G401.6 (cell line): ENCODE data around the gene NT5C1A.

Experiments
- FAIRE-seq: peaks from 2 replicates; lab custom pipeline; 2012; peaks lifted over from hg19 to GRCh38; lab: Jason Lieb, UNC

The NT5C1A gene

DNA sequence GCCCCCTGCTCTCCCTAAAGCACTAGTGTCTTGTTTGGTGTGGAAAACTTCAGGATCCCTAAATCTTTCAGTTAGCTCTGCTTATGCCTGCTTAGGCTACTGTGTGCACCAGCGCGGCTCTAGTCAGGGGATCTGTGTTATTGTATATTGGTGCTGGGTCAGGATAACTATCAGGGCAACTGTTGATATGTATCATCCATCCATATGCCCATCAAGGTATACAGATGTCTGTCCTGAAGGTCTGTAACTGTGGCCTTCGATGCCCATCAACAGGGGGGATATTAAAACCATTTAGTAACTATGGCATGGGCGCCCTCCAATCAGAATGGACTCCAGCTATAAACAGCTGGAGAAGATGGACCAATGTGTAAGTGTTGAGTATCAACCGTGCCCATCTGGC lies 12.4 kb downstream of the NT5C1A start:
- no peak for FAIRE-seq

DNA sequence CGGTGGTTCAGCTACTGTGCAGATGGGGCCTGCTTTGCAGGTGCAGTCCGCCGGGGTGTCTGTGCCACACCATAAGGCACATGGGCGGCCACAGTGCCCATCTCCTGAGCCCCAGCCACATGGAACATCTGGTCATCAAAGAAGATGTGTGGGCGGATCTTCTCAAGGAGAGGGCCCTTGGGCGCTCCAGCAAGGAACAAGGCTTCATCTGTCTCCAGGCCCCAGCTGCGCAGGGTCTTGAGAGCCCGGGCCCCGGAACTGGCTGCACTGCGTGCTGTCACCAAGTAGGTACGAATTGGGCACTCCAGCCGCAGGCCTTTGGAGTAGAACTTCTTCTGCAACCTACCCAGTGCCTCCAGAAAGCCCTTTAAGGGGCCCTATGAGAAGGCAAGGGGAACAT lies 12.8 kb downstream of the NT5C1A start:
- no peak for FAIRE-seq

DNA sequence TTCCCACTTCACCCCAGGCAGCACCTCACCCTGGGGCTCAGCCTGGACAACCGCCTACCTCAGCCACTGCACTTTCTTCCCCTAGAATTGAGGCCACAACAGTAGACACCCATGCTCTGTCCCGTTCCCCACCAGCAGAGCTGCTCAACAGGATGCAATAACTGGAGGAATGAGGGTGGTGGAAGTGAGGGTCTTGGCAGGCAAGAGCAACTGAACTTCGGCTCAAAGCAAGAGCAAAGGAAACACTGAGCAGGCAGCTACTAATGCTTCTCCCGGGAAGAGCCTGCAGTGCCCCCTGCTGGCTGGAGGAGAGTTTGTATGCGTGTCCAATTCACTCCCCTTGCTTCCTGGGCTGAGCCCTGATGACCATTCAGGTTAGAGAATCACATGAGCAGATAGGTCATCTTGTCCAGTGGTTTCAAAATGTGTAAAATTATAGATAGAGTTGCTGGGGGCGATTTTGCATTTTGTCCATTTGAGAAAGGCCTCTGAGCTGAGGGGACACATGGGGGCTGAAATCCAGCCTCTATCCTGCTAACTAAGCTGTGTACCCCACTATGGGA lies 13.9 kb downstream of the NT5C1A start:
- no peak for FAIRE-seq

DNA sequence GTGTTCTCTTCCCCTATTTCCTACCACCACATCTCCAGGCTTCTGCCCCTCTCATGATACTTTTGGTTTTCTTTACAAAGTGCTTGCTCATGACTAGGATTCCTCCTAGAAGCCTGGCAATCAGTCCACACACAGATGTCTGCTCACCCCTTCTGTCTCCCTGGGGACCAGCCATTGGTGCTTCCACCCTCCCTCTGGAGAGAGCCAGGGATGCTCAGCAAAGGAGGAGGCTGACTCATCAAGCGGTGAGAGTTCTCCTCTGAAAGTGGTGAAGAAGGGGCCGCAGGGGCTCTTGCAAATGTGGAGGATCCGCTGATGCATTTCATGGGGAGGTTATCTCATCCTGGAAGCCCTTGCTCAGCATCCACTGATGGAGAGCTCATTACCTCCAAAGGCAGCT lies 14.5 kb downstream of the NT5C1A start:
- no peak for FAIRE-seq

DNA sequence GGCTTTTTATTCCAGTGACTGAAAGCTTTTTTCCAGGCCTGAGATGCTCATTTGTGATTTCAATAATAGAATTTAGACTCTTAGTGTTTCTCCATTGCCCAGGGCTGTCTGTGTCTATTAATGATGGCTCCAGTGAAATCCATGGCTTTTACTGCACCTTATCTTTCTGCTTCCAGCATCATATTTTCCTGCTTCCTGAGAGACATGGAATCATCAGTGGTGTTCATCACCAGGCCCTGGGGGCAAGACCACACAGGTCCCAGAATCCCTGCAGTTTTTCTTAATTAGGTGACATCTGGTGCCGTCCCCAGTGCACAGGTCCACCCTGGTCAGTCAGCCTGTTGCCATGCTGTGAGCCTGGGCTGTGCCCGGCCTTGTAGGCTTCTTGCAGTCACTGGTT lies 15.5 kb downstream of the NT5C1A start:
- no peak for FAIRE-seq

DNA sequence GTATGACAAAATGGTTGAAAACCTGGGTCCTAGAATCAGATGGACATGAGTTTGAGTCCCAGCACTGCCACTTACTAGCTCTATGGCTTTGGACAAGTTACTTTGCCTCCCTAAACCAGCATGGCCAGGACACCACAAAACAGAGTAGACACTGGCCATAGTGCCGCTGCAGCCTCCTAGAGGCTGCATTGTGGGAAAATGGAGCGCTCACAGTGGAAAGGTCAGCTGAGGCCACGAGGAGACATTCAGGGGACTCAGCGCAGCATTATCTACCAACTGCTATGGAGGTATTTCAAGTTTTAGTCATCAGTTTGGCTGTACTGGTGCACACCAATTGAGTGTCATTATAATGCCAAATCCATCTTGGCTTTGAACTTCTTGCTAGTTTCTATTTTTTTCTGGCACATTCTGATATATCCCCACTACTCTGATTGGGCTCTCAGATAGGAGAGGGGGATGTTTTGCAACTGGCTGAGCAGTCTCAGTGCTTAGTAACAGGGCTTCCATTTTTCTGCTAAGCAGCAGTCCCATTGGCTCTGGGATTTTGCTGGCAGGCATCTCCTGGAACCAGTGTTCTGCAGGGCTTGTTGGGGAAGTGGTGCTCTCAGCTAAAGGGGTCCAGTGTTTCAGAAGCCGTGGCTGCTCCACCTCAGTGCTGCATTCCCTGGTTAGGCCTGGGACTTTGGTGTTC lies 16.2 kb downstream of the NT5C1A start:
- FAIRE-seq: no peak

DNA sequence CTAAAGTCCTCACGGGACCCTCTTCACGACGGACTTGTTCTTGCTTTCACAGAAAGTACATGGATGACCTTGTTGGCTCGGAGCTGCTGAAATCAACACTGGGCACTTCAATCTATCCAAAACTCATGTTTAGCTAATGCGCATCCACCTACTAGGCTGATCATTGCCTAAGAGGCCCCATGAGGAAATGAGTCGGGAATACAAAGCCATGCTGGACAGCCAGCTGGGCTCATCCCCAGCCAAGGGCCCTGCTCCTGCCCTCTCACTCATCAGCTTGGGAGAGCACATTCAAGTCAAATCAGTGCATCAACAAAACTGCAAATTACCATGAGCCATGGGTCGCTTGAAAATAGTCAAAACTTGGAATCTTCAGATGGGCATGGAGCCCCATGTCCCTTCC lies 17.6 kb downstream of the NT5C1A start:
- no peak for FAIRE-seq

DNA sequence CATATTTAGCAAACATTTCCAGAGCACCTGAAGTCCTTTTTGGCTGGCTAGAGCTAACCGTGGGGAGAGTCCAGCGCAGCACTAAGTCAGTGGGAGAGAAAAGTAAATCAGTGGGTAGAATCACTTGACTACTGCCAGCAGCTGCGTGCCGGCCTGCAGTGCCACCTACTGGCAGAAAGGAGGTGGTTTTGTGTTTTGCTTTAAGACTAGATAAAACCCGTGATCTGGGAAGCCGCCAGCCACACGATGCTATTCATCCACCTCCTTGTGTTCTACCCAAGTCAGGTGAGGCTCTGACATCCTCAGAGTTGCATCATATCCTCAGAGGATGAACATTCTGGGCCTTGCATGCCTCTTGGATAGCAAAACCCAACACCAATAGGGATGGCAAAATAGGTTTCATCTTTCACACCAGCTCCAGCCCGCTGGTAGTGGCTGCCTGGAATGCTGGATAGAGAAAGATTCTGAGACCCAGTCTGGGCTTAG lies 18.3 kb downstream of the NT5C1A start:
- no peak for FAIRE-seq

DNA sequence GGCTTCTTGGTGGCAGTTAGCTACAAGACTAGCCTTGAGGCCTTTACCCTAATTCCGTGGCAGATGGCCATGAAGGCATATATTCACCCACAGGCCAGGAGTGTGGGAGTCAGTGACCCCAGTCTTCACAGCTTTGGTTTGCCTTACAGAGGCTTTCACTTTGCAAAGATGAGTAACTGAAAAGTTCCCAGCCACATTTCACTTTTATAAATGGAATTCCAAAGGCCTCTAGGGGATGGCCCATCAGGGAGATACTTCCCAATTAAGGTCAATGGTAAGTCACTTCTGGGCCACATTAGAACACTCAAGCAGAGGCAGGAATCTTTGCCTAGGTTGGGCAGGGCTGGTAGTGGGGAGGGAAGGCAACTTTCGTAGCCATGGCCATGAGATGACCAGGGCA lies 19.4 kb downstream of the NT5C1A start:
- FAIRE-seq: no peak

DNA sequence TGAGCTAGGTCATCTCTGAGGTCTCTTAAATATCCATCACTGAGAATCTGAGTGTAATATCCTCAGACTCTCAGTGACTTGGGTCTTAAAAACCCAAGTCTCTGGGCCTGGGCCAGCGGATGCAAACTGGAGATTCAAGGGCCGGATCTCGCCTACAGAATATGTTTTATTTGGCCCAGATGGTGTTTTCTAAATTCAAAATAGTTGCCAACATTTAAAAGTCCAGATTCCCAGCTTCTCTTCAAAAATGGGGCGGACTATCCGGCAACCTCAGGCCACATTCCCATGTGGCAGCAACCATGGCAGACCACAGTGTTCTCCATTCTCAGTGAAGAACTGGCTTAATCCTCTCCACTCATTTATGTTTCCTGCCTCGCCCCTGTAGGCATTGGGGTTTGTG lies 19.8 kb downstream of the NT5C1A start:
- FAIRE-seq: no peak

DNA sequence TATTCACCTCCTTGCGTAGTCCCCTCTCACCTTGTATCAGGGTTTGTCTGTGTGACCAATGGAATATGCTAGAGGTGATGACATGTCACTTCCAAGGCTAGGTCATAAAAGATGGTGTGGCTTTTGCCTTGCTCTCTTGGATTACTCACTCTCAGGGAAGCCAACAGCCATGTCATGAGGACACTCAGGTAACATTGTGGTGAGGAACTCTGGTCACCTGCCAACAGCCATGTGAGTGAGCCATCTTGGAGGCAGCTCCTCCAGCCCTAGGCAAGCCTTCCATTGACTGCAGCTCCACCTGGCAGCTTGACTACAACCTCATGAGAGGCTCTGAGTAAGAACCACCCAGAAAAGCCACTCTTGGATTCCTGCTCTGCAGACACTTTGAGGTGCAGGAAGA lies 21.5 kb downstream of the NT5C1A start:
- FAIRE-seq: no peak

DNA sequence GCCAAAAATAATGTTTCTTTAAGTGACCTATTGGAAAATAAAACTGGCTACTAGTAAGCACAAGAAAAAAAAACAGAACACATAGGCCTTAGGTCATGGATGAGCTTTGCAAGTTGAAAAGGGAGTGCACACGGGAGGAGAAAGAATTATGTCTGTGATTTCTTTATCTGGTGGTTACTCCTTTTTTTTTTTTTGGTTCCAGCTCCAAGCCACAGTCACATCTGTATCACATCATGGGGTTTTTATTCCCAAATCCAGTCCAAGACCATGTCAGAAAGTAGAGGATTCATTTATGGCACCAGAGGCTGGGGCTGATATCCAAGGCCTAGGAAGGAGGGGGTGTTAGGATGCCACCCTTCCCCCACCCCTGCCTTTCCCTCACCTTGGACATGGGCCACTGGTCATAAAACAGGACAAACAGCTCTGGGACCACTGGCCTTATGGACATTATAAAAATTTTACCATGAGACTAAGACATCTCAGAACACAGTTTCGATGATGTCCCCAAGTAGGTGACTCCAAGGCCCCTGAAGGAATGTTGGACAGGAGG lies 22.2 kb downstream of the NT5C1A start:
- no peak for FAIRE-seq

DNA sequence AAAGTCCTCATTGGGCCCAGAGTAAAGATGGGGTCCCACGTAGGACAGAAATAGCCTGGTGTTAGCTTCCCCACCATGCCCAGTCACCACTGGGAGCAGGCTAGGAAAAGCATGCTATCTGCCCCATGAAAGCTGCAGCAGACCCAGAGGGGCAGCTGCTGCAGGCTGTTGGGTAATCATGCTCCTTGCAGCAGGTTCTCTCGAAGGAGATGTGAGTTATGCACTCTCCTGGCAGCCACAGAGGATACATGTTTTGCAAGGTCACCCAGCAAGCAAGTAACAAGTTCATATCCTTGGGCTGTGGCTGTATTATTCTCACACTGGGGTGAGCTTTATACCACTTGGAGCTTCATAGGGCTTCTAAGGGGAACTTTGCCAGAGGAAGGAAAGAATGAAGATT lies 23.4 kb downstream of the NT5C1A start:
- FAIRE-seq: no peak

DNA sequence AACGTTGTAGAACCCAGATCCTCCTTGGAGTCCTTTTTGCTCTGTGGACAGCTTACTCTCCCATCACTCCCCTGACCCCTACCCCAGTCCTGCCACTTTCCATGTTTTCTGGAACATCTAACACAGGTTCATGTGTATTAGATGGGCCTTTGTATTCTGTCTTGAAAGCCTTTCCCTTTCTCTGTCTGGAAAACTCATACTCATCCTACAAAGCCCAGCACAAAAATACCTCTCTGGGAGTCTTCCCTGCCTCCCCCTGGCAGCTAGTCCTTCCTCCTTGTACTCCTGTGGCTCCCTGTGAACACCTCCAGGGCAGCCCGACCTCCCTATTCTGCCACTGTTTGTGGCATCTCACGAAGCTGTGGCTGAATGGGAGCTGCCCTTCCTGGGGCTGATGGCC lies 24.7 kb downstream of the NT5C1A start:
- no peak for FAIRE-seq

DNA sequence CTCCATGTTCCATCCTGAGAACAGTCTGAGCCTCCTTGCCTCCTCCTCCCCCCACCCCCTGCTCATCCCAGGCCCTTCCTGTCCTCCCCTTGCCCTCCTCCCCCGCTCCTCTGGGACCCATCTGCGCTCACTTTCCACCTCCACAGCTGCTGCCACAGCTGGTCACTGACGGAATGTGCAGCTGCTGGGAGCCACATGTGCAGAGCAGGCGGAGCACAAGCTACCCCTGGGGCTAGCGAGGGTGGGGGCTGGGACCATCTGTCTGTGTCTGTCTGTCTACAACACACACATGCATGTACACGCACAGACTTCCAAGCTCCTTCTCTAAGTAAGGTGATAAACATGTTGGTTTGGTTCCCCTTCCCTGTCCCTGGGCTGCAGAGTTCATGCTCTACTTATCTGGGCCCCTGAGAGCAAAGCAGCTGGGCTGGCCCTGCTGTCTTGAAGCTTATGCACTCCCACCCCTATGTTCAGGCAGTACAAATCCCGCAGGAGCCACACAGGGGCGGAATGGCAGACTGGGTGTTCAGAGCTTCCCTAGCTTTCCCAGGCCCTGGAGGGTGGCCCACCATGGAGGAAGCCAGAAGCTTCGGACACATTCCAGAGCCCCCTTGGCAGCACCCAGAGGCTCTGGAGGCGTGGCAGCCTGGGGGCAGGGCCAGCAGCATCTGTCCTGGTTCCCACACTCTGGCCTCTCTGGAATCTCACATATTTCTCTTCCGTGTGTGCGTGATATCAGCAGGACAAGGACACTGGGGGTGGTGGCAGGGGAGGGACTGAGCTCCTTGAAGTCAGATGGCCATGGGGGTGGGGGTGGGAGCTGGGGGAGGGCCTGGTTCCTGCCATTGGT lies 25.4 kb downstream of the NT5C1A start:
- FAIRE-seq: no peak

DNA sequence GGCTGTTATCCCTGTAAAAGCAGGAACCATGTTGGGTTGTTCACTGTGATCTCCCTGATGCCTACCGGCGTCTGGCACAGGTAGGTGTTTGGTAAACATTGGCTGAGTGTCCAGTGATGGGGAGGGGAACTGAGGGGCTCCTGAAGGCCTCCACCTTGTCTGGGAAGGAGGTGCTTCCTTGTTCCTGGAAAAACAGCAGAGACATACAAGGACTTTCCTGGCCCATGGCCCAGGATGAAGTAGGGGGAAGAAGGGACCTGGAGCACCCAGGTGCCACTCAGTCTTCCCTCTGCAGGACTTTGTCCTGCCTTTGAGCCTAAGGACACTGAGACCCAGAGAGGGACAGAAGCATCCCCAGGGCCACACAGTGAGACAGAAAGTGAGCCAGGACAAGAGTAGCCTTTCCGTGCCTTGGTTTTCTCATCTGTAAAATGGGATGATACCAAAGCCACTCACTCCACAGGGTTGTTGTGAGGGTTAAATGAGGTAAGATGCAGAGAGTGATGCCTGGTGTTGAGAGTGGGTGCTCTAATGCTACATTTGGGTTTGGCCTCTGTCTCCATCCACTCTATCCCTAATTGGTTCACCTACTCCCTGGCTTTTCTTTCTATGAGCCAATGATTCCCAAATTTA lies 26.4 kb downstream of the NT5C1A start:
- no peak for FAIRE-seq

DNA sequence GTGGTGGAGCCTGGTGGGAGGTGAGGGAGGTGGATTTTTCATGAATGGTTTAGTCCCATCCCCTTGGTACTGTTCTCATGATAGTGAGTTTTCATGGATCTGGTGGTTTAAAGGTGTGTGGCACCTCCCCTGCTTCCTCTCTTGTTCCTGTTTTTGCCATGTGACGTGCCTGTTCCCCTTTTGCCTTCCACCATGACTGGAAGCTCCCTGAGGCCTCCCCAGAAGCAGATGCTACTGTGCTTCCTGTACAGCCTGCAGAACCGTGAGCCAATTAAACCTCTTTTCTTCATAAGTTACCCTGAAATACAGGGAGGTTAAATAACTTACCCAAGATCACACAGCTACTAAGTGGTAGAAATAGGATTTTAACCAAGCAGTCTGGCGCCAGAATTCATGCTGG lies 28.2 kb downstream of the NT5C1A start:
- no peak for FAIRE-seq

DNA sequence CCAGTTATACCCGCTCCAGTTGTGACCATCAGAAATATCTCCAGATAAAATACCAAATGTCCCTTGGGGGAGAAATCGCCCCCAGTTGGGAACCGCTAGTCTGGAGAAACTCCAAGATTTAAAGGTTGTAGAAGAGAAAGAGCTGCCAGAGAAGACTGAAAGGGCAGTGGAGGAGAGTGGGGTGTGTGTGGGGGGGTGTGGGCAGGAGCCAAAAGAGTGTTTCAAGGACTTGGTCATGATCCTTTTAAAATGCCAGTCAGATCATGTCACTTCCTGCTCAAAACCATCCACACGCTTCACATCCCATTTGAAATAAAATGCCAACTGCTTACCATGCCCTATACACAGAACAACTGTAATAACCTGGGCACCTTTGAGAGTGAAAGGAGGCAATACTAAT lies 29.1 kb downstream of the NT5C1A start:
- FAIRE-seq: no peak

DNA sequence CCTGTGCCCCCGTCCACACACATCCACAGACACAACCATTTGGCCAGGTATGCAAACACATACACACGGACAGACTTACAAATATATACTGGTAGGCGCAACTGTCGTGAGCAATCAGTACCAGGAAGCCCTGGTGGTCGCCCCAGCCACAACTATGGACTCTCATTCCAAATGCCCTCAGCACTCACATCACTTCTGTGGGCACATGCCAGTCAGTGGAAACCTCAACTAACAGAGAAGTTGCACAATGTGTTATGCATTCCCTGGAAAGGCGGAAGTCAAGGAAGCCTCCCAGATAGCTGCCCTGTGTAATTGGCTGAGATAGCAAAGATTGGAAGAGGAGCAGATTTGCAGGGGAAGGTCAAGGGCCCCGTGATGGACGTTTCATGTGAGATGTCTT lies 31.0 kb downstream of the NT5C1A start:
- FAIRE-seq: no peak

DNA sequence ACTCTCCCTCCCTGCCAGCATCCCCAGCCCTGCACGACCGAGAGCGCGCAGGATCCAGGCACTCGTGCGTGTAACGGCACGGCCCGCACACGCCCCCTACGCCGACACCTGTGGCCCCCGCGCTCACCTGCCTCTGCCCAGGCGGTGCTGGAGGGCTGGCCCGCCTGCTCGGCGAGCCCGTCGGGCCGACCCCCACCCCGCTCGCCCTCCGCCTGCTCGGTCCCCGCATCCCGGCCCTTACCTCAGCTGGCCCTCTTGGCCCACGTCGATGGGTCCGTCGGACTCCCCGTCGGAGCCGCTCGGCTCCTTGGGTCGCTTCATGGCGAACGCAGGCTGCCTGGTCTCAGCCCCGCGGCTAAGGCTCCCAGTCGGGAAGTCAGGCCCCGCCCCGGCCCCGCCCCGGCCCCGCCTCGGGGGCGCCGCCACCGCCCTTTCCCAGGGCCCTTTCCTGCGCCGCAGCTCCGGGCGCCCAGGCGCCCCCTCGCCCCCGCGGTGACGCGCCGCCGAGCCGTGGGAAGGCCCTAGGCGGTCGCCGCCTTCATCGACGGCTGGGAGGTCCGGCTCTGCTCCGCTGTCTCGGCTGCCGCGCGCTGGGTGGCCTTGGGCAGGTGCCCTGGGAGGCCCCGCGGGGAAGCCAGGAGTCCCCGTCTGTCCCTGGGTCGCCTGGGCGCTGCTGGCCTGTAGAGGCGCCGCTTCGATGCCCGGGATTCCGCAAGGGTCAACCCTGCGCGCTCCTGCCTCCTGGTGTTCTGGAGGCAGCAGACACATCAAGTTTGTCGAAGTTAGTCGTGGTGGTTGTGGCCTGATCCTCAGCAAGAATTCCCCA lies 32.4 kb downstream of the NT5C1A start, which contains the start of gene HEYL:
Gene HEYL, minus strand, starts transcription at position 339 of the 826 bp plus-strand sequence. Its CDS starts 18 bp downstream, at position 321.
- no peak for FAIRE-seq

DNA sequence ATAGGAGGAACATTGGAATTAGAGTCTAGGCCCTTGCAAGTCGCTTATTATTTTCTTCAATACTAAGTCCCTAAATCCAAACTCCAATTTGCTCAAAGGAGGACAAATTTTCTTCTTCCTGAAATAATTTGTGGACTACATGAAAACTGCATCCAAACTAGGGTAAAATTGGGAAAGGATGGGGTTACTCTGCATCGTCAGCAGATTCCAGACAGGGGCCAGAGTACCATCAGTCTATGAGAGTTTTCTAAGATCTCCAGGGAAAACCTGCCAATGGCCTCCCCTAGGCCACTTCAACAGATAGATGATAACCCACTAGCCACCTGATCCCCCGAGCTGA lies 33.0 kb downstream of the NT5C1A start:
- no peak for FAIRE-seq

DNA sequence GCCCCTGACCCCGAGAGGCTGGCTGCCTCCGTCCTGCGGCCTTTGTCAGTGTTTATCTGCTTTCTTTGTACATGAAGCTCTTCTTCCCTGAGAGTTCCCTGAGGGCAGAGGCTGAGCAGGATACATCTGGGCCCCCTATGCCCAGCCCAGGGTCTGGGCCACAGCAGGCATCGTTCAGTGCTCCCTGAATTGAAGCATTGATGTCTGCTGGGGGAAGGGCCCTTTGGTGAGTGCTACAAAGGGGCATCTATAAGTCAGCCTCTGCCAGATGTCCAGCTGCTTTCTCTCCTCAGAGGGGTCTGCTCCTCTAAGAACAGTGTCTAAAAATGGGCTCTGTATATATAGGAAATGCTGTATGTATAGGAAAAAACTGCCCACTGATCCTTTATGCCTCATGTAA lies 34.5 kb downstream of the NT5C1A start:
- no peak for FAIRE-seq
